ENCODE data around the gene ZNF496.
"Not testable (repeated sequence)": the region's sequence is repeated elsewhere in the genome, so short reads cannot be mapped to it uniquely, and the experiment has no call there.

ZNF496 gene

GRCh38 chr1:247331525-247332214 is at the start of gene ZNF496:
Gene ZNF496, minus strand, starts transcription at chr1:247331867. Its CDS starts 2,289 bp downstream, at chr1:247329578.
- DNase-seq, result peak; percentile 68

GRCh38 chr1:247378334-247379073 is 46.8 kb upstream of the ZNF496 start:
- DNase-seq, result no peak

- not testable (repeated sequence) for DNase-seq
Observed at GRCh38 chr1:247377656-247378055, 46.0 kb upstream of the ZNF496 start.

- no peak for DNase-seq
Observed at GRCh38 chr1:247376659-247377058, 45.0 kb upstream of the ZNF496 start.

- DNase-seq, result no peak
Observed at GRCh38 chr1:247375747-247376146, 44.1 kb upstream of the ZNF496 start.

GRCh38 chr1:247374651-247375334 is 43.1 kb upstream of the ZNF496 start:
- not testable (repeated sequence) for DNase-seq

GRCh38 chr1:247373721-247374141 is 42.1 kb upstream of the ZNF496 start:
- peak; percentile 56 for DNase-seq

- DNase-seq, result no peak
Observed at GRCh38 chr1:247371801-247372259, 40.2 kb upstream of the ZNF496 start.

GRCh38 chr1:247370786-247371732 is 39.4 kb upstream of the ZNF496 start:
- DNase-seq, result no peak

GRCh38 chr1:247368490-247369145 is 37.0 kb upstream of the ZNF496 start:
- no peak for DNase-seq

- DNase-seq, result no peak
Observed at GRCh38 chr1:247367786-247368422, 36.2 kb upstream of the ZNF496 start.

- DNase-seq, result no peak
Observed at GRCh38 chr1:247366926-247367645, 35.4 kb upstream of the ZNF496 start.

GRCh38 chr1:247366345-247366744 is 34.7 kb upstream of the ZNF496 start:
- not testable (repeated sequence) for DNase-seq

- DNase-seq, result no peak
Observed at GRCh38 chr1:247365023-247365422, 33.4 kb upstream of the ZNF496 start.

- DNase-seq, result not testable (repeated sequence)
Observed at GRCh38 chr1:247363000-247363399, 31.3 kb upstream of the ZNF496 start.

GRCh38 chr1:247362153-247362552 is 30.5 kb upstream of the ZNF496 start:
- DNase-seq, result no peak

GRCh38 chr1:247360991-247361731 is 29.5 kb upstream of the ZNF496 start:
- no peak for DNase-seq

- no peak for DNase-seq
Observed at GRCh38 chr1:247360116-247360898, 28.6 kb upstream of the ZNF496 start.

- DNase-seq, result no peak
Observed at GRCh38 chr1:247359559-247359958, 27.9 kb upstream of the ZNF496 start.
